BE2C (cell line): ENCODE data around the gene SMKR1.

Experiments used
- DNase-seq: peaks from one replicate; pipeline ENCODE4 v3.0.0-alpha.2; 2020
- H3K27me3 ChIP-seq: fragments of 250-450 bp; sonication (Bioruptor Pico); 2 replicates; pipeline ENCODE4 v1.5.1; 2020; ENCODE audit warnings: mild to moderate bottlenecking
- H3K36me3 ChIP-seq: fragments of 250-450 bp; sonication (Bioruptor Pico); 2 replicates; pipeline ENCODE4 v1.5.1; 2020; ENCODE audit warnings: mild to moderate bottlenecking
- H3K4me1 ChIP-seq: fragments of 250-450 bp; sonication (Bioruptor Pico); 2 replicates; pipeline ENCODE4 v1.5.1; 2020
- H3K4me3 ChIP-seq: 2 replicates; pipeline ENCODE4 v1.5.1; 2011; ENCODE audit warnings: low read depth, low read length
- H3K9me3 ChIP-seq: fragments of 250-450 bp; sonication (Bioruptor Pico); 2 replicates; pipeline ENCODE4 v1.5.1; 2020
- CTCF ChIP-seq: IDR thresholded peaks from 2 replicates; pipeline ENCODE4 v1.5.1; 2012; ENCODE audit warnings: mild to moderate bottlenecking, low read depth, low read length

Gene SMKR1

GRCh38 chr7:129561677-129562359 is 59.5 kb downstream of the SMKR1 start:
- Histone ChIP-seq H3K27me3 (no peaks in the 10 kb centered on the region; the same call in 1 of the 2 replicates), H3K9me3 (no peaks in the 10 kb centered on the region), H3K4me3 (no peak overlapping the region), H3K36me3 (no peaks in the 10 kb centered on the region), H3K4me1 (no peaks in the 10 kb centered on the region)
- no peak for DNase-seq
- TF ChIP-seq CTCF, result no peak
